Measurements from ENCODE around the gene GPSM1.

GPSM1 gene

GRCh38 chr9:136305804-136306203, 21.5 kb upstream of the GPSM1 start:
- DNase-seq, result no peak

GRCh38 chr9:136306211-136307208, 20.8 kb upstream of the GPSM1 start:
- DNase-seq, result no peak

- DNase-seq, result no peak
These were observed 20.1 kb upstream of the GPSM1 start for GRCh38 chr9:136307215-136307750.

DNA sequence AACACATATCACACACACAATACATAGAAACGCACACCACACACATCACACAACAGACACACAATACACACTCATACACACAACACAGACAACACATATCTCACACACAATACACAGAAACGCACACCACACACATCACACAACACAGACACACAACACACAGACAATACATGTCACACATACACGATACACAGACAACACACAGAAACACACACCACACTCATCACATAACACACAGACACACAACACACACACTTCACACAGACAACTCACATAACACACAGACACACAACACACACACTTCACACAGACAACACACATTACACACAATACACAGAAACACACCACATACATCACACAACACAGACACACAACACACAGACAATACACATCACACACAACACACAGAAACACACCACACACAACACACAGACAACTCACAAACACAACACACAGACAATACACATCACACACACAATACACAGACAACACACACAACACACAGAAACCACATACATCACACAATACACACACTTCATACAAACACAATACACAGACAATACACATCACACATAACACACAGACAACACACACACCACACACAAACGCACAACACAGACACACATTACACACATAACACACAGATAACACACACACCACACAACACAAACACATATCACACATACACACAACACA, 19.2 kb upstream of the GPSM1 start:
- DNase-seq, result no peak

- no peak for DNase-seq
These were observed 18.7 kb upstream of the GPSM1 start for GRCh38 chr9:136308702-136309053.

DNA sequence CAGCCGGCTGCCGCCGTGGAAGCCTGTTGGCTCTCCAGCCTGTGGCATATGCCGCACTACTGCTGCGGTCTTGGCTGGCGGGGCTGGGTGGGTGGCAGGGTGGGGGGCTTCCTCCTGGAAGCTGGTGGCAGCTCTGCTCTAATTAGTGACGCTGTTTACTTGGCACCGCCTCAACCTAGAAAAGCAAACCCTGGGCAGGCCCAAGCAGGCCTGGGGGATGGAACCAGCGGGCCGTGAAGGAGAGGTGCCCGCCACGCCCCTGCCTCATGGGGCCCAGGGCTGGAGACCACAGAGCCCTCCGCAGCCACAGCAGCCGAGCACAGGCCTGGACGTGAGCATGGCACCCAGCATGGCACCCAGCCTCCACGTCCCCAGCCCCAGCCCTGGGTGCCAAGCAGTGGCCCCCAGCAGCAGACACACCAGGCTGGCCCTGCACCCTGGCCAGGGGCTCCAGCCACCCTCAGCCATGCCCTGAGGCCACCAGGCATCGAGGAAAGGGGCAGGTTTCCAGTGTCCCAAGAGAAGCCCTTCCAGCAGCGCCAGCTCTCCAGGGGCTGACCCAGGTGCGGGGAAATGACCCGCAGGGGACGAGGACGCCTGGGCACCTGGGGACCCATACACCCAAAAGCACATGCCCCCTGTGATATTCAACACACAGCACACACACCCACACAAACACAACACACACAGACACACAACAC, 18.1 kb upstream of the GPSM1 start:
- peak; percentile 75 for DNase-seq

GRCh38 chr9:136309806-136310220, 17.5 kb upstream of the GPSM1 start:
- DNase-seq, result no peak

- no peak for DNase-seq
These were observed 16.9 kb upstream of the GPSM1 start for GRCh38 chr9:136310273-136311030.

- DNase-seq, result peak; percentile 69
These were observed 16.0 kb upstream of the GPSM1 start for GRCh38 chr9:136311051-136312008.

DNA sequence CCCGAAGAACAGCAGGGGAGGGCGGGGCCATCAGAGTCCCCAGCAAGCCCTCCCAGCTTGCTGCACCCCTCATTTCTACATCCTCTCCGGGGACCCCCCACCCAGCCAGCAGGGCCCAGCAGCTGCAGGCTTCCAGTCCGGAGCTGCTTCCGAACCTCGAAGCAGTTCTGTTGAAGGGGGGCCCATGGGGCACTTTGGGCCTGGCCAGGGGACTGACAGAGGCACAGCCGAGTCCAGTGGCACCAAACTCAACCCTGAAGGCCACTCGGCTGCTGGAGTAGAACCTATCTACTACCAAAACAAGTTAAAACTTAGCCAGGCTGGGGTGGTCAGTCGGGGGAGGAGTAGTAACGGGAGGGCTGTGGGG, 15.3 kb upstream of the GPSM1 start:
- no peak for DNase-seq

GRCh38 chr9:136312436-136312835, 14.9 kb upstream of the GPSM1 start:
- no peak for DNase-seq

DNA sequence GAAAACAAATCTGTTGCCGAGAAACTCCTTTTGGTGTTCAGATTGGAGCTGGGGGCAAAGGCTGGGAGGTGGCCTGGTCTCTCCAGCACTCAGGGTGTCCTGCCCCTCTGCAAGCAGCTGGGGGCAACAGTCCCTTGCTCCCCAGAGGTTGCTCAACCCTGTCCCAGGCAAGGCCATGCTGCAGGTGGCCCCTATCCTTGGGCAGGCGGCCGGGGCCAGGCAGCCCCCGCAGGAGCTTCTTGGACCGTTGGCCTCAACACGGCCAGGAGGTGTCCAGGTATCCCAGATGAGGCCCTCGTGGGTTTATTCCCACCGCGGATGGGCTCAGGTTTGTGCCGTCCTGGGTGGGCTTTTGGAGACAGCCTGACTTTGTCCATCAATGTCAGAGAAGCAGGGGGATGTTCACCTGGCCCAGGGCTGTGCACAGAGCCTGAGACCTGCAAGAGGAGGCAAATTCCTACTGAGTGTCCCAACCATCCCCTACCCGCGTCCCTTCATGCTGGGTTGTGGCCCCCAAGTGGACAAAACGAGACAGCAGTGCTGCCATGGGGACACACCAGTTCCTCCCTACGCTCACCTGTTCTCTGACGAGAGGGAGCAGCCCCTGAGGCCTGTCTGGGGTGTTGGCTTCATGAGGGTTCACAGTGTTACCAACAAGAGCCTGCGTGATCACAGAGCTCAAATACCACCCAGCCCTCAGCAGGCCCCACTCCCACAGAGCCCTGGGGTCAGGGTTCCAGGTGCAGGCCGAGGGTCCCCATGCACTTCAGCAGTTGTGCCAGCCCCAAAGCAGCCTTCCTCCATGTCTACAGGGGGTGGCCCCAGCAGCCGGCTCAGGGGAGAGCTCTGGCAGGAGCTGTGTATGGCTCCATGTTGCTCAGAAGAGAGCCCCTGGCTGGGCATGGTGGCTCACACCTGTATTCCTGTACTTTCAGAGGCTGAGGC, 14.0 kb upstream of the GPSM1 start:
- DNase-seq, result no peak

- no peak for DNase-seq
These were observed 13.3 kb upstream of the GPSM1 start for GRCh38 chr9:136314056-136314416.

- DNase-seq, result no peak
These were observed 12.4 kb upstream of the GPSM1 start for GRCh38 chr9:136314944-136315343.

GRCh38 chr9:136316271-136316751, 11.0 kb upstream of the GPSM1 start:
- DNase-seq, result no peak

GRCh38 chr9:136316896-136317676, 10.3 kb upstream of the GPSM1 start:
- no peak for DNase-seq

DNA sequence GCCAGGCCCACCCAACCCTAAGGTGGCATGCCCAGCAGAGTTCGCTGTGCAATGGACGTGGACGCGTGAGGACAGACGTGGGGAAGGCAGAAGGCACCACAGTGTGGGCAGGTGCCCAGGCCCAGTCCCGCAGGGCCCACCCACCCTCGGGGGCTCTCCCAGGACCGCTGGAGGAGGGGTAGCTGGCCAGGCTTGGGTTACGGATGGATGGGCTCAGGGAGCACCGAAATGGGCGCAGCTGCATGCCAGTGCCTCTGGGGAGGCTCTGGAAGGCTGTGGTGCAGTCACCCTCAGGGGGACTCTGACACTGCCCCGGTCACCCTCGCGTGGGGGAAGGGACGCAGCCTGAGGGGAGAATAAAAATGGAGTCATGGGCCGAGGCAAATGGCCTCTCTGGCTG, 9.6 kb upstream of the GPSM1 start:
- DNase-seq, result no peak

DNA sequence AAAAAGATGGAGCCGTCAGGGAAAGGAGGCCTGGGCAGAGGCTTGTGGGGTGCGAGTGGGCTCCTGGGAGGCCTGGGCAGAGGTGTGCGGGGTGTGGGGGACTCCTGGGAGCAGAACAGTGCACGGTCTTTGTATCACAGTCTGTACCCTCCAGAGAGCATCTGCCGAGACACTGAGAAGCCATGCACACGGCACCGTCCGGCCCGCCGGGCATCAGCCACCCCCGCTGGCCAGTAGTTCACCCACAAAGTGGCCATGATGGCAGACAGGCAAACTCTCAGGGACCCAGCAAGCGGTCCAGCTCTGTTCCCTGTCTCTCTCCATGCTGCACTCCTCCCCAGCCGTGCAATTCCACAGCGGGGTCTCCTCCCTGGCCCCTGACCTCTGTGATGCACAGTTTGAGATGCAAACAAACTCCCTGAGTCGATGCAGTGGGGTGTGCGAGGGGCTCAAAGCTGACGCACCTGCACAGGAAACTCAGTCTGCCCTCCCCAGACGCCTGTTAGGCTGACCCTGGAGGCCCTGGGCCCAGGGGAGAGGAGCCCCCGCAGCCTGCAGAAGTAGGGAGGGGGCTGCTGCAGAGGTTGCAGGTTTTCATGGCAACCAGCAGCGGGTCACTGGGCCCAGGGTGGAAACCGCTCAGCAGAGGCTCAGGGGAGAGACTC, 9.1 kb upstream of the GPSM1 start:
- no peak for DNase-seq
